HFF-Myc (cell line): ENCODE data around the gene ELMO1.

ENCODE experiments used
- DNase-seq: peaks from one replicate; pipeline ENCODE4 v3.0.0-alpha.2; 2011; ENCODE audit warnings: low read depth; ENCODE audit errors: extremely low read depth
- H3K4me3 ChIP-seq: replicated peaks from 2 replicates; pipeline ENCODE4 v1.5.1; 2011; ENCODE audit warnings: low read depth, mild to moderate bottlenecking, control low read depth, low read length
- CTCF ChIP-seq: IDR thresholded peaks from 2 replicates; pipeline ENCODE4 v1.5.1; 2012; ENCODE audit warnings: mild to moderate bottlenecking, low read depth, low read length, control low read depth; ENCODE audit errors: missing control alignments

The ELMO1 gene

GRCh38 chr7:37194943-37195342 is 253.7 kb downstream of the ELMO1 start:
- no peak overlapping the region for H3K4me3 ChIP-seq
- TF ChIP-seq CTCF: no peak
- DNase-seq: no peak

GRCh38 chr7:37193775-37194135 is 254.9 kb downstream of the ELMO1 start:
- H3K4me3 ChIP-seq: no peak overlapping the region
- no peak for DNase-seq
- no peak for TF ChIP-seq CTCF

- no peak for DNase-seq
- no peak overlapping the region for H3K4me3 ChIP-seq
- no peak for TF ChIP-seq CTCF
Measured at GRCh38 chr7:37193087-37193774, 255.4 kb downstream of the ELMO1 start.

- no peak for TF ChIP-seq CTCF
- no peak for DNase-seq
- H3K4me3 ChIP-seq: no peak overlapping the region
Measured at GRCh38 chr7:37191797-37192196, 256.9 kb downstream of the ELMO1 start.

- no peak for TF ChIP-seq CTCF
- DNase-seq: no peak
- no peak overlapping the region for H3K4me3 ChIP-seq
Measured at GRCh38 chr7:37187179-37187578, 261.5 kb downstream of the ELMO1 start.

- no peak for DNase-seq
- TF ChIP-seq CTCF: no peak
- no peak overlapping the region for H3K4me3 ChIP-seq
Measured at GRCh38 chr7:37186753-37187152, 261.9 kb downstream of the ELMO1 start.

- no peak for TF ChIP-seq CTCF
- H3K4me3 ChIP-seq: no peak overlapping the region
- no peak for DNase-seq
Measured at GRCh38 chr7:37181550-37181932, 267.1 kb downstream of the ELMO1 start.
